ENCODE measurements around the gene USP6NL. TPM values are rescaled to one million over a fixed set of nuclear protein-coding genes. Genes with fewer than 3 reads are reported as not detected.

USP6NL gene
- total and polyA plus RNA-seq, 3 experiments from 2014 or later, result 1.3 to 3.2 (median 1.9) TPM

DNA sequence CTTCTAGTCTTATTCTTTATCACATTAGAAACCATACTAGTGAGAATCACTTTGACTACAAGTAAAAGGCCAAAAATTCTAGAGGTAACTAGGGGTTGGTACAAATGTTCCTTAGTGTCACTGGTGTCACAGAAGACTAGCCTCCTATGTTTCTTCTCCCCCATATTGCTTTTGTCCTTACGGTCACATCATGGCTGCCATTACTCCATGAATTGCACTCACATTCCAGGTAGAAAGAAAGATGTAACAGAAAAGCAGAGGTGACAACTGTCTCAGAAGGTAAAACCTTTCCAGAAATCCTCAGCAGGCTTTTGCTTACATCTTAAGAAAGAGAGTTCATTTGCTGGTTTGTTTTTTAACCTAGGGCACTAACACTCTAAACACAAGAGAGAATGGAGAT, 42.9 kb downstream of the USP6NL start:
- no peaks in the 10 kb centered on the region for H3K4me1 ChIP-seq (ENCODE audit: insufficient read depth, low read length)
- H3K4me1 Mint-ChIP-seq, result peaks cover 0 to 4% (median 0%) of the 10 kb centered on the region in 3 donors
- ChIA-PET POLR2A (no interaction called here), CTCF (interaction anchor here (2.1 kb wide), 1 partner anchor 10 kb away, joined by 8 read pairs; no protein-coding TSS in a partner anchor)
- no peaks in the 10 kb centered on the region for H3K36me3 Mint-ChIP-seq
- no peaks in the 10 kb centered on the region for H3K9me3 Mint-ChIP-seq
- no peak overlapping the region for H3K4me3 ChIP-seq (ENCODE audit: low read length)
- H3K4me3 Mint-ChIP-seq, result no peak overlapping the region
- no peaks in the 10 kb centered on the region for H3K9me3 ChIP-seq (ENCODE audit: low read length)
- no peak overlapping the region for H3K27ac Mint-ChIP-seq
- H3K36me3 ChIP-seq (ENCODE audit: insufficient read depth, low read length), result no peaks in the 10 kb centered on the region
- H3K27me3 ChIP-seq (ENCODE audit: insufficient read depth, low read length, poor library complexity, severe bottlenecking), result no peaks in the 10 kb centered on the region
- DNase-seq, result no peak
- H3K27ac ChIP-seq (ENCODE audit: low read depth, low read length), result no peak overlapping the region
- peaks cover 0 to 4% of the 10 kb centered on the region in 2 donors for H3K27me3 Mint-ChIP-seq

DNA sequence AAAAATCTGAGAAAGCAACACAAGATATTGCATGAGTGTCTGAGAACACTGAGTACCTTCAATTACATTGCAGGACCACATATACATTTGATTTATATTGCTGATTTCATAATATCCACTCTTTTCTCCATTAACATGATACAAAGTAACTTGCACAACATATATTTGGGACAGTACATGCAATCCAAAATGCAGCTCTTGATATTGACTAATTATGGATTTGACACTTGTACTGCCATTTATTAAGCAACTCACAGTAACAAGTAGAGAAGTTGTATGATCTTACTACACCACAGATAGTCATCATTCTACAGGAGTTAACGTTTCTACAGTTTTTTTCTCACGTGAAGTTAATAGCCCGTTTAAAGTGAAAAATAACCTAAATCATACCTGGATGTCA, 46.7 kb downstream of the USP6NL start:
- CTCF ChIA-PET, result no interaction called here
- no peak for DNase-seq
- POLR2A ChIA-PET, result no interaction called here
- Histone ChIP-seq H3K9me3 (ENCODE audit: low read length) (no peaks in the 10 kb centered on the region), H3K27me3 (ENCODE audit: insufficient read depth, low read length, poor library complexity, severe bottlenecking) (no peaks in the 10 kb centered on the region), H3K27ac (ENCODE audit: low read depth, low read length) (no peak overlapping the region), H3K4me3 (ENCODE audit: low read length) (no peak overlapping the region), H3K36me3 (ENCODE audit: insufficient read depth, low read length) (no peaks in the 10 kb centered on the region), H3K4me1 (ENCODE audit: insufficient read depth, low read length) (no peaks in the 10 kb centered on the region)
- H3K4me1 Mint-ChIP-seq, result no peaks in the 10 kb centered on the region
- H3K27me3 Mint-ChIP-seq, result peaks cover 0 to 10% of the 10 kb centered on the region in 2 donors
- no peaks in the 10 kb centered on the region for H3K9me3 Mint-ChIP-seq
- no peak overlapping the region for H3K4me3 Mint-ChIP-seq
- H3K27ac Mint-ChIP-seq, result no peak overlapping the region
- H3K36me3 Mint-ChIP-seq, result no peaks in the 10 kb centered on the region

DNA sequence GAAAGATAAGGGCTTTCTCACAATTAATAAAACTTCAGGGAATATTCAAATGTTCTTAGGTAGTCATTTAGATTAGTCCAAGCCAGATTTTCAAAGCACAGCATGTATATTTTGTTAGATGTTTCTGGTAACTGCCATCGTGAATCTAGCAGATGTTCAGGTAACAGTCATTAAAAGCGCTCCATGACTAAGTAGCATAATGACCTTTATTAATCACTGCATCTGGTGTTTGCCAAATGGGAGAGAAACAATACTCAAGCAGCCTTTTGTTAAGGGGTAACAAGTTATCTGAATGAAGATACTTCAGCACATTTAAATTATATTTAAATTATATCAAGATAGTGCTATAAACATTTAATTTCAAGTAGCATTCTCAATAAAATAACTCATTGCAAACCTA, 47.5 kb downstream of the USP6NL start:
- H3K4me3 Mint-ChIP-seq, result no peak overlapping the region
- no peaks in the 10 kb centered on the region for H3K27me3 ChIP-seq (ENCODE audit: insufficient read depth, low read length, poor library complexity, severe bottlenecking)
- H3K36me3 ChIP-seq (ENCODE audit: insufficient read depth, low read length), result no peaks in the 10 kb centered on the region
- H3K4me1 ChIP-seq (ENCODE audit: insufficient read depth, low read length), result no peaks in the 10 kb centered on the region
- H3K27ac Mint-ChIP-seq, result no peak overlapping the region
- no peaks in the 10 kb centered on the region for H3K36me3 Mint-ChIP-seq
- no peak overlapping the region for H3K27ac ChIP-seq (ENCODE audit: low read depth, low read length)
- H3K9me3 ChIP-seq (ENCODE audit: low read length), result no peaks in the 10 kb centered on the region
- ChIA-PET POLR2A (no interaction called here), CTCF (no interaction called here)
- H3K4me3 ChIP-seq (ENCODE audit: low read length), result no peak overlapping the region
- H3K4me1 Mint-ChIP-seq, result no peaks in the 10 kb centered on the region
- no peaks in the 10 kb centered on the region for H3K9me3 Mint-ChIP-seq
- no peak for DNase-seq
- peaks cover 0 to 11% of the 10 kb centered on the region in 2 donors for H3K27me3 Mint-ChIP-seq

DNA sequence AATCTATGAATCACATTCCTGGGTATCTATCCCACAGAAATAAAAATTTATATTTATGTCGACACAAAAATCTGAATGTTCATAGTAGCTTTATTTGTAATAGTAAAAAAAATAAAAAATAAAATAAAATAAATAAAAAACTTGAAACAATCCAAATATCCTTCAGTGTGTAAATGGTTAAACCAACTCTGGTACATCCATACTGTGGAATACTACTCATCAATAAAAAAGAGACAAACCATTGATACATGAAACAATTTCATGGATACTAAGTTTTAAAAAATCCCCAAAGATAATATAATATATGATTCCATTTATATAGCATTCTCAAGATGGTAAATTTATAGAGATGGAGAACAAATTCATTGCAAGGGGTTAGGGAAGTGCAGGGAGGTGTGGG, 48.6 kb downstream of the USP6NL start:
- no peak overlapping the region for H3K27ac ChIP-seq (ENCODE audit: low read depth, low read length)
- H3K4me3 ChIP-seq (ENCODE audit: low read length), result no peak overlapping the region
- Mint-ChIP-seq H3K4me3 (no peak overlapping the region), H3K36me3 (no peaks in the 10 kb centered on the region), H3K4me1 (no peaks in the 10 kb centered on the region), H3K9me3 (no peaks in the 10 kb centered on the region), H3K27ac (no peak overlapping the region), H3K27me3 (peaks cover 0 to 14% of the 10 kb centered on the region in 2 donors)
- no peaks in the 10 kb centered on the region for H3K36me3 ChIP-seq (ENCODE audit: insufficient read depth, low read length)
- no peaks in the 10 kb centered on the region for H3K9me3 ChIP-seq (ENCODE audit: low read length)
- ChIA-PET CTCF (no interaction called here), POLR2A (no interaction called here)
- DNase-seq, result no peak
- no peaks in the 10 kb centered on the region for H3K4me1 ChIP-seq (ENCODE audit: insufficient read depth, low read length)
- H3K27me3 ChIP-seq (ENCODE audit: insufficient read depth, low read length, poor library complexity, severe bottlenecking), result no peaks in the 10 kb centered on the region

DNA sequence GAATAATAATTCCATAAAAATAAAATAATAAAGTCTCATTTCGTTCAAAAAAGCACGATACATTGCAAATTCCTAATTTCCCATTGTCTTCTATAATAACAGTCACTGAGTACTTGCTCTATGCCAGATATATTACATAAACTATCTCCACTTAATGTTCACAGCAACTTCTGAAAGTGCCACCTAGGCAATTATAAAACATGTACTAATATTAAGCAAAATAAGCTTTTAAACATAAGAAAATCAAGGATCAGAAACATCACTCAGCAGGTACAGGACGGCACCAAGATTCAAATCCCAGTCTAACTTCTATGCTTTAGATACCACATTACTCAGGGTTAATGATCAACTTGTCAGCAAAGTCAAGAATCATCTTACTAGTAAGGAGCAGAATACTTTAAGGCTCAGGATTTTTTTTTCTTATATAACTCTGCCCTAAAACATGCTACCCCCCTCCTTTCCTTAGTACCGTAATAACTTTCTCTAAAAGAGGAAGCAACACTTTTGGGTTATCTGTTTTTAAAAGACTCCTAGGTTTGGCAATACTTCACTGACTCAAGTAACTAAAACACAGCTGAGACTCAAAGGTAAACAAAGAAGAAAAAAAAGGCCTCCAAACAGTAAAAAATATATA, 51.3 kb downstream of the USP6NL start:
- Mint-ChIP-seq H3K4me3 (no peak overlapping the region), H3K4me1 (no peaks in the 10 kb centered on the region), H3K27ac (no peak overlapping the region), H3K9me3 (no peaks in the 10 kb centered on the region), H3K36me3 (no peaks in the 10 kb centered on the region), H3K27me3 (peaks cover 0 to 14% of the 10 kb centered on the region in 2 donors)
- Histone ChIP-seq H3K4me3 (ENCODE audit: low read length) (no peak overlapping the region), H3K36me3 (ENCODE audit: insufficient read depth, low read length) (no peaks in the 10 kb centered on the region), H3K4me1 (ENCODE audit: insufficient read depth, low read length) (no peaks in the 10 kb centered on the region), H3K27me3 (ENCODE audit: insufficient read depth, low read length, poor library complexity, severe bottlenecking) (no peaks in the 10 kb centered on the region), H3K27ac (ENCODE audit: low read depth, low read length) (no peak overlapping the region), H3K9me3 (ENCODE audit: low read length) (no peaks in the 10 kb centered on the region)
- ChIA-PET POLR2A (no interaction called here), CTCF (no interaction called here)
- no peak for DNase-seq

DNA sequence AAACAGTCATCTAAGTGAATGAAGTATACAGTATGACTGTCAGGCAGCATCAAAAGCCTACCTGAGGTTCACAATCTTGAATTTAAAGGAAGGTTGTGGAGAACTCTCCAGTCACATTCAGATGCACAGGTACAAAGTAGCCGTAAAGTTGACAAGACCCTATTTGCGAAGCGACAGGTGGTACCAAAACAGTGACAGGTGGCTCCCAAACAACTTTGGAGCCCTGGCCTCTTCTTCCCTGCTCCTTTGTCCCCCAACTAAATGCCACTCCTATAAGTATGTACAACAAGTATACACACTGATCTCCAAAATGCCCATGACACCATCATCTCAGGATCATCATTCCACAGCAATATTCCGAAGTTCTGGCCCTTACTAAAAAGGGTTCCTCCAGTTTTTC, 53.5 kb downstream of the USP6NL start:
- POLR2A ChIA-PET, result no interaction called here
- H3K27ac ChIP-seq (ENCODE audit: low read depth, low read length), result no peak overlapping the region
- H3K4me1 Mint-ChIP-seq, result peaks cover 4 to 8% (median 8%) of the 10 kb centered on the region in 3 donors

DNA sequence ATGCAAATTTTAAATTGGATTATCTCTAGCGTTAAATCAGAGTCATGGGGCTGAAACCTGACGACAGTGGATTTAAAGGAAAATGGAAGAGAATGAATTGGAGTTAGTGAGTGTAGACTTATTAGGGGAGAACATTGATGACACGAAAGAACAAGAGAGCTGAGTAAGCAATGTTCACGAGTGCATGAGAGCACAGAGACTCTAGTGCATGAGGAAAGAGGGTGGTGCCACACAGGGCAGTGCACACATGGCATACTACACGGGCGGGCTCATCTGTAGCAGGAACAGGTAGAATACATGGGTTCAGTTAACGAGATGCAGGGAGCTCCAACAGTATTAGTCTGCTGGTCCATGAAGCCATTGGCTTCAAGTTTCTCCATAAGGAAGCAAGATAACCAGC, 53.9 kb downstream of the USP6NL start:
- H3K27me3 ChIP-seq (ENCODE audit: insufficient read depth, low read length, poor library complexity, severe bottlenecking), result no peaks in the 10 kb centered on the region
- Mint-ChIP-seq H3K27me3 (peaks cover 4 to 9% of the 10 kb centered on the region in 2 donors), H3K4me1 (peaks cover 4 to 8% (median 8%) of the 10 kb centered on the region in 3 donors), H3K4me3 (no peak overlapping the region), H3K9me3 (no peaks in the 10 kb centered on the region), H3K27ac (no peak overlapping the region), H3K36me3 (peaks cover 0 to 8% (median 0%) of the 10 kb centered on the region in 3 donors)
- no peaks in the 10 kb centered on the region for H3K9me3 ChIP-seq (ENCODE audit: low read length)
- no peak for DNase-seq
- H3K36me3 ChIP-seq (ENCODE audit: insufficient read depth, low read length), result no peaks in the 10 kb centered on the region
- ChIA-PET CTCF (no interaction called here), POLR2A (no interaction called here)
- H3K27ac ChIP-seq (ENCODE audit: low read depth, low read length), result no peak overlapping the region
- H3K4me1 ChIP-seq (ENCODE audit: insufficient read depth, low read length), result peaks cover 7% of the 10 kb centered on the region
- no peak overlapping the region for H3K4me3 ChIP-seq (ENCODE audit: low read length)

More for the DNA sequence above, 53.5 kb downstream of the USP6NL start:
- Histone ChIP-seq H3K27me3 (ENCODE audit: insufficient read depth, low read length, poor library complexity, severe bottlenecking) (no peaks in the 10 kb centered on the region), H3K4me3 (ENCODE audit: low read length) (no peak overlapping the region), H3K36me3 (ENCODE audit: insufficient read depth, low read length) (no peaks in the 10 kb centered on the region), H3K4me1 (ENCODE audit: insufficient read depth, low read length) (peaks cover 7% of the 10 kb centered on the region), H3K9me3 (ENCODE audit: low read length) (no peaks in the 10 kb centered on the region)
- no peak for DNase-seq
- Mint-ChIP-seq H3K9me3 (no peaks in the 10 kb centered on the region), H3K4me3 (no peak overlapping the region), H3K27me3 (peaks cover 4 to 9% of the 10 kb centered on the region in 2 donors), H3K36me3 (peaks cover 0 to 8% (median 0%) of the 10 kb centered on the region in 3 donors), H3K27ac (no peak overlapping the region)
- CTCF ChIA-PET, result no interaction called here

DNA sequence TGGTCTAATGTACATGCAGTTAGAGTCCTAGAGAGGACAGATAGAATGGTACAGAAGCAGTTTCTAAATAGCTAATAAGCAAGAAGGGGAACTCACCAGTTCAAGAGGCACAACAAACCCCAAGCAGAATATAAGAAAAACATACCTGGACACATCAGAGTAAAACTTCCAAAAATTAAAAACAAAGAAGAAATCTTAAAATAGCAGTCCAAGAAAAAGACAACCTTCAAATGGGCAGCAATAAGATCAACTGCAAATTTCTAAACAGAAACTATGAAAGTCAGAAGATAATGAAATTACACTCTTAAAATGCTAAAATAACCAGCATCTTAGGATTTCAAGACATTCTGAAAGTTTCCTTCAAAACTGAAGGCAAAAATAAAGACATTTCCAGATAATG, 55.9 kb downstream of the USP6NL start:
- Mint-ChIP-seq H3K4me1 (peaks cover 4 to 12% (median 8%) of the 10 kb centered on the region in 3 donors), H3K9me3 (no peaks in the 10 kb centered on the region), H3K27me3 (peaks cover 4 to 5% of the 10 kb centered on the region in 2 donors), H3K27ac (no peak overlapping the region), H3K36me3 (peaks cover 0 to 8% (median 0%) of the 10 kb centered on the region in 3 donors), H3K4me3 (no peak overlapping the region)
- H3K27me3 ChIP-seq (ENCODE audit: insufficient read depth, low read length, poor library complexity, severe bottlenecking), result no peaks in the 10 kb centered on the region
- H3K4me1 ChIP-seq (ENCODE audit: insufficient read depth, low read length), result peaks cover 7% of the 10 kb centered on the region
- H3K9me3 ChIP-seq (ENCODE audit: low read length), result no peaks in the 10 kb centered on the region
- no peak overlapping the region for H3K4me3 ChIP-seq (ENCODE audit: low read length)
- H3K36me3 ChIP-seq (ENCODE audit: insufficient read depth, low read length), result no peaks in the 10 kb centered on the region
- POLR2A ChIA-PET, result no interaction called here
- DNase-seq, result no peak
- no peak overlapping the region for H3K27ac ChIP-seq (ENCODE audit: low read depth, low read length)
- CTCF ChIA-PET, result no interaction called here

All from CD8-positive, alpha-beta memory T cell (primary cell).